ENCODE measurements around the gene OR6C2. TPM values are rescaled to one million over a fixed set of nuclear protein-coding genes. Genes with fewer than 3 reads are reported as not detected.

OR6C2 gene
- total RNA-seq, 1 experiment from 2014 or later: not detected

- ChIA-PET POLR2A (no interaction called here), CTCF (no interaction called here)
- TF ChIP-seq CTCF (IDR thresholded peaks at IDR 0.05; ENCODE audit: unreplicated experiment): no peak
- Mint-ChIP-seq H3K9me3 (ENCODE audit: unreplicated experiment) (no peaks in the 10 kb centered on the region), H3K36me3 (ENCODE audit: insufficient read depth, unreplicated experiment) (no peaks in the 10 kb centered on the region), H3K4me1 (ENCODE audit: insufficient read depth, unreplicated experiment) (no peaks in the 10 kb centered on the region), H3K27me3 (ENCODE audit: insufficient read depth, unreplicated experiment) (peaks cover 44% of the 10 kb centered on the region), H3K4me3 (ENCODE audit: unreplicated experiment) (no peak overlapping the region), H3K27ac (ENCODE audit: low read depth, unreplicated experiment) (no peak overlapping the region)
- intact Hi-C loops (cut with micrococcal nuclease): no loop called here
- DNase-seq (ENCODE audit: unreplicated experiment): no peak
- no TSS peak for BruUV-seq (replicated peaks)
Measured at GRCh38 chr12:55495490-55495889, 51.6 kb downstream of the OR6C2 start.

GRCh38 chr12:55499231-55499630 is 55.4 kb downstream of the OR6C2 start:
- H3K4me3 Mint-ChIP-seq (ENCODE audit: unreplicated experiment): no peak overlapping the region
- H3K4me1 Mint-ChIP-seq (ENCODE audit: insufficient read depth, unreplicated experiment): no peaks in the 10 kb centered on the region
- intact Hi-C loops (cut with micrococcal nuclease): no loop called here
- no peaks in the 10 kb centered on the region for H3K36me3 Mint-ChIP-seq (ENCODE audit: insufficient read depth, unreplicated experiment)
- CTCF ChIA-PET: no interaction called here
- no peak overlapping the region for H3K27ac Mint-ChIP-seq (ENCODE audit: low read depth, unreplicated experiment)
- no peak for TF ChIP-seq CTCF (IDR thresholded peaks at IDR 0.05; ENCODE audit: unreplicated experiment)
- H3K9me3 Mint-ChIP-seq (ENCODE audit: unreplicated experiment): no peaks in the 10 kb centered on the region
- POLR2A ChIA-PET: no interaction called here
- peaks cover 31% of the 10 kb centered on the region for H3K27me3 Mint-ChIP-seq (ENCODE audit: insufficient read depth, unreplicated experiment)
- DNase-seq (ENCODE audit: unreplicated experiment): no peak
- no TSS peak for BruUV-seq (replicated peaks)

- intact Hi-C loops (cut with micrococcal nuclease): no loop called here
- no peak overlapping the region for H3K27ac Mint-ChIP-seq (ENCODE audit: low read depth, unreplicated experiment)
- no peaks in the 10 kb centered on the region for H3K36me3 Mint-ChIP-seq (ENCODE audit: insufficient read depth, unreplicated experiment)
- BruUV-seq (replicated peaks): no TSS peak
- CTCF ChIA-PET: interaction anchor here (0.6 kb wide), 1 partner anchor 22 kb away, joined by 4 read pairs; no protein-coding TSS in a partner anchor
- DNase-seq (ENCODE audit: unreplicated experiment): no peak
- TF ChIP-seq CTCF (IDR thresholded peaks at IDR 0.05; ENCODE audit: unreplicated experiment): no peak
- H3K4me1 Mint-ChIP-seq (ENCODE audit: insufficient read depth, unreplicated experiment): no peaks in the 10 kb centered on the region
- H3K4me3 Mint-ChIP-seq (ENCODE audit: unreplicated experiment): no peak overlapping the region
- peaks cover 31% of the 10 kb centered on the region for H3K27me3 Mint-ChIP-seq (ENCODE audit: insufficient read depth, unreplicated experiment)
- H3K9me3 Mint-ChIP-seq (ENCODE audit: unreplicated experiment): no peaks in the 10 kb centered on the region
- POLR2A ChIA-PET: no interaction called here
Measured at GRCh38 chr12:55499810-55500252, 56.0 kb downstream of the OR6C2 start.

- no peak overlapping the region for H3K4me3 Mint-ChIP-seq (ENCODE audit: unreplicated experiment)
- no peak for TF ChIP-seq CTCF (IDR thresholded peaks at IDR 0.05; ENCODE audit: unreplicated experiment)
- peaks cover 14% of the 10 kb centered on the region for H3K27me3 Mint-ChIP-seq (ENCODE audit: insufficient read depth, unreplicated experiment)
- DNase-seq (ENCODE audit: unreplicated experiment): no peak
- ChIA-PET POLR2A (no interaction called here), CTCF (no interaction called here)
- intact Hi-C loops (cut with micrococcal nuclease): no loop called here
- H3K9me3 Mint-ChIP-seq (ENCODE audit: unreplicated experiment): no peaks in the 10 kb centered on the region
- BruUV-seq (replicated peaks): no TSS peak
- no peak overlapping the region for H3K27ac Mint-ChIP-seq (ENCODE audit: low read depth, unreplicated experiment)
- H3K4me1 Mint-ChIP-seq (ENCODE audit: insufficient read depth, unreplicated experiment): no peaks in the 10 kb centered on the region
- H3K36me3 Mint-ChIP-seq (ENCODE audit: insufficient read depth, unreplicated experiment): no peaks in the 10 kb centered on the region
Measured at GRCh38 chr12:55501601-55502000, 57.7 kb downstream of the OR6C2 start.

Other genes starting within 250 kb of the OR6C2 start
- not detected in 2 replicates for gene OR10A7, start 223.1 kb upstream of the OR6C2 start, total RNA-seq (2022)
- not detected in 2 replicates for gene OR6C74, start 199.5 kb upstream of the OR6C2 start, total RNA-seq (2022)
- not detected in 2 replicates for gene OR6C6, start 147.5 kb upstream of the OR6C2 start, total RNA-seq (2022)
- not detected in 2 replicates for gene OR6C1, start 129.7 kb upstream of the OR6C2 start, total RNA-seq (2022)
- not detected in 2 replicates for gene OR6C3, start 113.3 kb upstream of the OR6C2 start, total RNA-seq (2022)
- gene OR6C75, start 81.1 kb upstream of the OR6C2 start, total RNA-seq (2022): not detected in 2 replicates
- gene OR6C65, start 43.5 kb upstream of the OR6C2 start, total RNA-seq (2022): not detected in 2 replicates
- not detected in 2 replicates for gene OR6C76, start 17.8 kb upstream of the OR6C2 start, total RNA-seq (2022)
- not detected in 2 replicates for gene OR6C70, start 26.1 kb downstream of the OR6C2 start, total RNA-seq (2022)
- not detected in 2 replicates for gene OR6C68, start 48.3 kb downstream of the OR6C2 start, total RNA-seq (2022)
- gene OR6C4, start 105.5 kb downstream of the OR6C2 start, total RNA-seq (2022): not detected in 2 replicates
- gene OR2AP1, start 128.4 kb downstream of the OR6C2 start, total RNA-seq (2022): not detected in 2 replicates
- not detected in 2 replicates for gene OR10P1, start 192.8 kb downstream of the OR6C2 start, total RNA-seq (2022)